HG02970 (cell line): ENCODE measurements around the gene ARHGEF10L.

ENCODE experiments used
- ATAC-seq: cut with Tn5 transposase; IDR thresholded peaks from one replicate; pipeline ENCODE4 v1.9.1; 2021; ENCODE audit warnings: mild to moderate bottlenecking, moderate library complexity, moderate number of reproducible peaks; ENCODE audit not compliant: unreplicated experiment, low FRiP score

Gene ARHGEF10L

GRCh38 chr1:17520473-17521319, 18.8 kb upstream of the ARHGEF10L start:
- ATAC-seq = no peak

DNA sequence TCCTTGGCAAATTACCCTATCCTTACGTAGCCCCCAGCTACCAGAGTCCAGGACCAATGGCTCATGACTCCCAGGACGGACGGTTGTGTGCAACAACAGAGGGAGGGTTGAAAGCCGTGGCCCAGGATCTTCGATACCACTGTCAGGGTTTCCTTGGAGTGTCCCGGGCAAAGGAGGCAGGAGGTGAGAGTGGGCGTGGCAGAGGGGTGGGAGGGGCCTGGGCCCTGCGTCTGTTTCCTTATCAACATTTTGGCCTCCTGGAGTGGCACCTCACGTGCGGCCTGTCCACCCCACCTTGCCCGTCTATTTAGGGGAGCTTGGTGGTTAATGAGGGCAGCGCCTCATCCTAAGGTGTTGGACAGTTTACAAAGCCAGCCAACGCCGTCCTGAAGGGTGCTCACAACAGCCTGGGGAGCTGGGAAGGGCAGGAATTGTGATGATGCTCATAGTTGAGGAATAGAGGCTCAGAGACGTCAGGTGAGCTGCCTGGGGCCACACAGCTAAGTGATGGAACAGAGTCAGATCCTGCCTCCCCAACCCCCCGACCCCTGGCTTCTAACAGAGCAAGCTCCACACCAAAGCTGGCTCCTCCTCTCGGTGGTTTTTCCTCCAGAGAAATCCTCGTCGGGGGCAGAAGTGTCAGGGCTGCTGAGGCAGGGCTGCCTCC, 17.4 kb upstream of the ARHGEF10L start:
- no peak for ATAC-seq

- no peak for ATAC-seq
Observed at GRCh38 chr1:17523321-17524041, 16.0 kb upstream of the ARHGEF10L start.

GRCh38 chr1:17524645-17525044, 14.9 kb upstream of the ARHGEF10L start:
- no peak for ATAC-seq

GRCh38 chr1:17525996-17526686, 13.4 kb upstream of the ARHGEF10L start:
- no peak for ATAC-seq

- ATAC-seq = no peak
Observed at GRCh38 chr1:17527036-17527914, 12.2 kb upstream of the ARHGEF10L start.

GRCh38 chr1:17529381-17529780, 10.1 kb upstream of the ARHGEF10L start:
- no peak for ATAC-seq

DNA sequence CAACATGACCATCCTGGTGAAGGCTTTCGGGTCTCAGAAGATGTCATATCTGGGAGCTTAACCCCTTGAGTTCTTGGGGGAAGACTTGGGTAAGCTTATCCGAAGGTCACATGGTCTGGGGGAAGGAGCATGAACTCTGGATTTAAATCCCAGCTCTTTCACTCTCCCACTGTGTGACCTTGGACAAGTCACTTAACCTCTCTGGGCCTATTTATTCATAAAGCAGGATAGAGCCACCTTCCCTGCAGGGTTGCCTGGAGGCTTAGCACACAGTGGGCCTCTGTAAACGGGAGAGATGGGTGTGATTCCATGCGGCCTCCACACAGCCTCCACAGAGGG, 8.2 kb upstream of the ARHGEF10L start:
- ATAC-seq = no peak

DNA sequence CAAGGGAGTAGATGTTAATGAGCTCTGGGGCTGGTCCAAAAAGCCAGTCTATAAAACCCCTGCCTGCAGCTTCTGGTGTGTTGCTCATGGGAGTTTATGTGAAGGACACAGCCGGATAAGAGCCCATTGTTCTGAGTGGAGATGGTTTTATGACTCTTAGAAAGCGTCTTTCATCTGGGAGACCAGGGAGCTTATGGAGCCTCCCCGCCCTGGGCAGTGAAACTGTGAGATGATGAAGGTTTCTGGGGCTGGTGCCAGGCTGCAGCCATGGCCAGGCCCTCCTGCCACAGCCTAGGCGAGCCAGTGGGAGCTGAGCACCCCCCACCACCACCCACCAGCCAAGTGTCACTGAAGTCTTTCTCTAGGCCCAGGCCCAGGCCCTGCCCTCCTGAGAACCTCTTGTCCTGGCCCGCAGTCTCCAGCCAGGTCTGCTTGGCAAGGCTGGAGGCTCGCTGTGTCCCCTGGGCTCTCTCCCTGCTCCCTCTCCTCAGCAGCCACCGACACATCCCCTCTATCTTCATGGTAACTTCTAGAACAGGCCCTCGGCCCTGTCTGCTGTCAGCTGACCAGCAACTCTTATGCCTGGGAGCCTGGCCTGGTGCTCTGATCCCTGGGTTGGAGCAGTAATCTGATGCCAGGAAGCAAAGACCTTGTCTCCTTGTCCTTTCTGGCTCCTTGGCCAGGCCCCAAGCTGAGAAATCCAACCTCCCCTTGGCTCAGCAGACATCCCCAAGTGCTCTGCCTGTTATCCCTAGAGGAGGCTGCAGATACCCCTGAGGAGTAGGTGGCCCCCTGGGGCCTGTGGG, 7.6 kb upstream of the ARHGEF10L start:
- no peak for ATAC-seq

GRCh38 chr1:17533201-17533600, 6.3 kb upstream of the ARHGEF10L start:
- no peak for ATAC-seq

DNA sequence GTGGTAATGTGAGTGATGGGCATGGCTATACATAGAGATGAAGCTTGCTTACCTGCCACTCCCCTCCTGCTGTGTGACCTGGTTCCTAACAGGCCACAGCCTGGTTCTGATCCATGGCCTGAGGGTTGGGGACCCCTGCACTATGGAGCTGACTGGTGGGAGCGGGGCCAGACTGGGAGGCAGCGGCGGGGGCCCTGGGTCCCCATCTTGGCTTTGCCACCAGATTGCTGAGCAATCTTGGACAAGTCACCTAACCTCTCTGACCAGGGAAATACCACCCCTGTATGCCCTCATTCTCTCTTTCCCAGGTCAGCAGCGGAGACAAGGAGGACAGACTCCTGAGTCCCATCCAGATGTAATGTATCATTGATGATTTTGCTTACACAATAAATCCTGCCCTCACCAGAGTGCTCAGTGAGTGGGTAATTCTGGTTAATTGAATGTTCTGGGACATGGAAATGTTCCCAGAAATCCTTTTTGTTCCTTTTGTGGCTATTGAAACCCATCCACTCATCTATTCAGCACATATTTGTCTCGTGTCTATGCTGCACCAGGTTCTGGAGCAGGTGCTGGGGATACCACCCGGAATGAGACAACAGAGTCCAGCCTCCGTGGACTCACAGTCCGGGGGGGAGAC, 4.1 kb upstream of the ARHGEF10L start:
- ATAC-seq = no peak

DNA sequence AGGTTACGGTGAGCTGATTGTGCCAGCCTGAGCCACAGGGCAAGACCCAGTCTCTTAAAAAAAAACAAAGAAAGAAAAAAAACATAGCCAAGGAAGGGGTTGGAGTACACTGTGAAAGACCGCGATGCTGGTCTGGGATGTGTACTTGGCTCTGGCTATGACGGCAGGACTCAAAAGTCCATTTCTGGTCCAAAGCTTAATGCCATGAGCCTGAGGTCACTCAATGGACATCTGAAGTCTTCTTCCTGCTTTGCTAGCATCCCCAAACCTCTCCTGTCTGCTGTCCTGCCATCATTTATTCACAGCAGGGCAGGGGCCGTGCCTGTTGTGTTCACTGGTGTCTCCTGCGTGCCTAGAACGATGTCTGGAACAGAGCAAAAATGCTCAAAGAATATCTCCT, 1.5 kb upstream of the ARHGEF10L start:
- ATAC-seq = no peak

GRCh38 chr1:17538428-17539117, 925 bp upstream of the ARHGEF10L start:
- no peak for ATAC-seq

- ATAC-seq = no peak
Observed at GRCh38 chr1:17539118-17539476, 401 bp upstream of the ARHGEF10L start.

DNA sequence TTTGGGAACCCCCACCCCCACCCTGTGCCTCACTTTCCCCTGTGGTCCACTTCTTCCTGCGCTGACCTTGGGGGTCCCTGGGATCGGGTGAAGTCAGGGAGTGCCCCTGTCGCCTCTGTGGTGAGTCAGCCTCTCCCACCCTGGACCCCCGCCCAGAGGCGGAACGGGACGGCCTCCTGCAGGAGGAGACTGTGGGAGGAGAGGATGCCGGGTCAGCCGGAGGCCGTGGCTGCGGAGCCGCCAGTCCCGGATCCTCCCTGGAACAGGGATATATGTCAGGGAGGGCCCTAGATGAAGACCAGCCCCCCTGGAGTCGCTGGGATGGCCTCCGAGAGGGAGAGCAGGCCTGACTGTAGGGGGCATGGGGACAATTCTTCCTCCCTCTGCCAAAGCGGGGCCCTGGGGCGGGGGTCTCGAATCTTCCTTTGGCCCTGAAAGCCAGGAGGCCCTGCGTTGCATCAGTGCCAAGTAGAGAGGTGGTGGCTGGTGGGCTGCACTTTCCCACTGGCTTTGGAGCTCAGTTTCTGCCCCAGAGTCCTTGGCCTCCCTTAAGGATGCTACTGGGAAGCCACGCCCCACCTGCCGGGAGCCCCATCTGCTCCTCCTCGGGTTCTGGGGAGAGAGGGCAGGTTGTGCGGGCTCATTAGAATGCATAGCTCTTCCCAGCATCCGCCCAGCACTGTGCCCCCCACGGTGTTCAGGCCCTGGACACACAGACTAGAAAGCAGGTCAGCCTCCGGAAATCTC, 930 bp downstream of the ARHGEF10L start:
- ATAC-seq = no peak

DNA sequence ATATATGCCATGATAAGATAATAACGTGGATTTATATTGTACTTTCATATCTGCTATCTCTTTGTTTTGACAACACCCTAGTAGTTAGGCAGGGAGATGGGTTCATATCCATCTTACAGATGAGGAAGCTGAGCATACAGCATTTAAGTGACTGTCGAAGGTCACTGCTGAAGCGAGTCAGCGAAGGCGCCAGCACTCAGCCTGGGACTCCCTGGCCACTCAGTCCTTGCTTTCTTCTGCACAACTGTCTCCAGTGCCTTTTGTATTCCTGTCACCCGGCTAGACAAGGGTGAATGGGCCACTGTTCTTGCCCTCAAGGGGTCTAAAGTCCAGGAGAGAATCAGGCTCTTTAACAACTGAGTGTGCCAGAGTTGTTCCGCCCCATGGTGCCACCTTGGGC, 3.1 kb downstream of the ARHGEF10L start:
- ATAC-seq = no peak

- ATAC-seq = no peak
Observed at GRCh38 chr1:17544776-17545350, 5.4 kb downstream of the ARHGEF10L start.
